ENCODE measurements around the gene EPS8L3.

- TF ChIP-seq EZH2 (IDR thresholded peaks at IDR 0.05): no peak
- TF ChIP-seq POLR2AphosphoS5 (IDR thresholded peaks at IDR 0.05; ENCODE audit: borderline replicate concordance, low read depth, low read length): no peak
- TF ChIP-seq FOXP2 (optimal IDR thresholded peaks at IDR 0.05; ENCODE audit: control extremely low read depth, extremely low read length, insufficient read depth): no peak
Observed at GRCh38 chr1:109761227-109762038, 2.3 kb downstream of the EPS8L3 start.

Measured in SK-N-MC (cell line).